Measurements from ENCODE around the gene NUDCD2. TPM values are rescaled to one million over a fixed set of nuclear protein-coding genes. Genes with fewer than 3 reads are reported as not detected.
A peak's percentile ranks its signal among the peaks of the same experiment; 100 is the strongest.

The NUDCD2 gene
- polyA plus RNA-seq, 3 donors from 2014 or later: 40.5 to 56.3 (median 43.5) TPM

- peaks cover under 1% of the 10 kb centered on the region in 2 donors for H3K4me1 Mint-ChIP-seq
- no peaks in the 10 kb centered on the region for H3K36me3 Mint-ChIP-seq
- H3K27ac Mint-ChIP-seq: no peak overlapping the region
- H3K9me3 Mint-ChIP-seq: no peaks in the 10 kb centered on the region
- H3K4me3 Mint-ChIP-seq: no peak overlapping the region
- no peak for DNase-seq
- peaks cover 0 to 2% (median 0%) of the 10 kb centered on the region in 3 donors for H3K27me3 Mint-ChIP-seq (ENCODE audit: low read depth in 3 of 3)
These were observed 37.4 kb upstream of the NUDCD2 start for GRCh38 chr5:163497315-163497714.

- Mint-ChIP-seq H3K4me3 (no peak overlapping the region), H3K9me3 (no peaks in the 10 kb centered on the region), H3K27ac (no peak overlapping the region), H3K4me1 (no peaks in the 10 kb centered on the region), H3K27me3 (ENCODE audit: low read depth in 3 of 3) (no peaks in the 10 kb centered on the region), H3K36me3 (no peaks in the 10 kb centered on the region)
- no peak for DNase-seq
These were observed 36.4 kb upstream of the NUDCD2 start for GRCh38 chr5:163496286-163496685.

- Mint-ChIP-seq H3K4me1 (no peaks in the 10 kb centered on the region), H3K4me3 (no peak overlapping the region), H3K9me3 (no peaks in the 10 kb centered on the region), H3K36me3 (no peaks in the 10 kb centered on the region), H3K27ac (no peak overlapping the region), H3K27me3 (ENCODE audit: low read depth in 3 of 3) (no peaks in the 10 kb centered on the region)
- no peak for DNase-seq
These were observed 29.8 kb upstream of the NUDCD2 start for GRCh38 chr5:163489745-163490075.

GRCh38 chr5:163489055-163489744 is 29.3 kb upstream of the NUDCD2 start:
- Mint-ChIP-seq H3K9me3 (no peaks in the 10 kb centered on the region), H3K27me3 (ENCODE audit: low read depth in 3 of 3) (no peaks in the 10 kb centered on the region), H3K27ac (no peak overlapping the region), H3K36me3 (no peaks in the 10 kb centered on the region), H3K4me3 (no peak overlapping the region), H3K4me1 (no peaks in the 10 kb centered on the region)
- DNase-seq: peak; percentile 24 to 30 (median 25)

GRCh38 chr5:163478982-163479271 is 19.0 kb upstream of the NUDCD2 start:
- no peak overlapping the region for H3K27ac Mint-ChIP-seq
- DNase-seq: no peak
- H3K36me3 Mint-ChIP-seq: no peaks in the 10 kb centered on the region
- H3K27me3 Mint-ChIP-seq (ENCODE audit: low read depth in 3 of 3): peaks cover 0 to 2% (median 0%) of the 10 kb centered on the region in 3 donors
- no peaks in the 10 kb centered on the region for H3K9me3 Mint-ChIP-seq
- H3K4me3 Mint-ChIP-seq: no peak overlapping the region
- no peaks in the 10 kb centered on the region for H3K4me1 Mint-ChIP-seq

- Mint-ChIP-seq H3K4me3 (no peak overlapping the region), H3K9me3 (no peaks in the 10 kb centered on the region), H3K27ac (peak overlapping the region in 1 of 6 donors; percentile 6), H3K4me1 (no peaks in the 10 kb centered on the region), H3K36me3 (no peaks in the 10 kb centered on the region), H3K27me3 (ENCODE audit: low read depth in 3 of 3) (peaks cover 0 to 2% (median 0%) of the 10 kb centered on the region in 3 donors)
- no peak for DNase-seq
These were observed 18.5 kb upstream of the NUDCD2 start for GRCh38 chr5:163478126-163478981.

- peaks cover 0 to 2% (median 0%) of the 10 kb centered on the region in 3 donors for H3K27me3 Mint-ChIP-seq (ENCODE audit: low read depth in 3 of 3)
- H3K36me3 Mint-ChIP-seq: no peaks in the 10 kb centered on the region
- no peaks in the 10 kb centered on the region for H3K9me3 Mint-ChIP-seq
- H3K4me3 Mint-ChIP-seq: no peak overlapping the region
- no peak overlapping the region for H3K27ac Mint-ChIP-seq
- no peaks in the 10 kb centered on the region for H3K4me1 Mint-ChIP-seq
- no peak for DNase-seq
These were observed 15.5 kb upstream of the NUDCD2 start for GRCh38 chr5:163475411-163475810.

- H3K4me1 Mint-ChIP-seq: no peaks in the 10 kb centered on the region
- no peak overlapping the region for H3K27ac Mint-ChIP-seq
- no peaks in the 10 kb centered on the region for H3K9me3 Mint-ChIP-seq
- peaks cover 0 to 2% (median 0%) of the 10 kb centered on the region in 3 donors for H3K27me3 Mint-ChIP-seq (ENCODE audit: low read depth in 3 of 3)
- peak; percentile 19 to 36 (median 25) for DNase-seq
- no peak overlapping the region for H3K4me3 Mint-ChIP-seq
- H3K36me3 Mint-ChIP-seq: no peaks in the 10 kb centered on the region
These were observed 13.8 kb upstream of the NUDCD2 start for GRCh38 chr5:163473635-163474243.

GRCh38 chr5:163467682-163468081 is 7.8 kb upstream of the NUDCD2 start:
- Mint-ChIP-seq H3K27ac (no peak overlapping the region), H3K9me3 (no peaks in the 10 kb centered on the region), H3K4me3 (no peak overlapping the region), H3K36me3 (no peaks in the 10 kb centered on the region), H3K4me1 (no peaks in the 10 kb centered on the region), H3K27me3 (ENCODE audit: low read depth in 3 of 3) (no peaks in the 10 kb centered on the region)
- no peak for DNase-seq

GRCh38 chr5:163463063-163463435 is 3.1 kb upstream of the NUDCD2 start:
- H3K36me3 Mint-ChIP-seq: no peaks in the 10 kb centered on the region
- peaks cover 34 to 39% of the 10 kb centered on the region in 2 donors for H3K4me1 Mint-ChIP-seq
- H3K4me3 Mint-ChIP-seq: no peak overlapping the region
- no peaks in the 10 kb centered on the region for H3K9me3 Mint-ChIP-seq
- peak overlapping the region in 4 of 6 donors; percentile 0 to 99 (median 56) for H3K27ac Mint-ChIP-seq
- DNase-seq: no peak
- peaks cover 7 to 22% (median 15%) of the 10 kb centered on the region in 3 donors for H3K27me3 Mint-ChIP-seq (ENCODE audit: low read depth in 3 of 3)

- H3K27ac Mint-ChIP-seq: peak within 1 kb of the TSS; percentile 97 to 99 (median 98)
- peaks cover 7 to 24% (median 15%) of the 10 kb centered on the region in 3 donors for H3K27me3 Mint-ChIP-seq (ENCODE audit: low read depth in 3 of 3)
- peak within 1 kb of the TSS; percentile 95 to 98 (median 96) for H3K4me3 Mint-ChIP-seq
- no peaks in the 10 kb centered on the region for H3K9me3 Mint-ChIP-seq
- peaks cover 35 to 49% of the 10 kb centered on the region in 2 donors for H3K4me1 Mint-ChIP-seq
- peaks cover 2 to 3% (median 2%) of the 10 kb centered on the region in 3 donors for H3K36me3 Mint-ChIP-seq
- no peak for DNase-seq
These were observed 765 bp upstream of the NUDCD2 start, which contains the start of gene HMMR for GRCh38 chr5:163460562-163461171. HMMR (plus strand) TSS chr5:163460632; CDS start chr5:163460693, 61 bp downstream.

GRCh38 chr5:163459462-163459818 is 462 bp downstream of the NUDCD2 start:
- DNase-seq: no peak
- Mint-ChIP-seq H3K9me3 (no peaks in the 10 kb centered on the region), H3K27me3 (ENCODE audit: low read depth in 3 of 3) (peaks cover 7 to 24% (median 15%) of the 10 kb centered on the region in 3 donors), H3K4me3 (peak overlapping the region; percentile 95 to 98 (median 96)), H3K4me1 (peaks cover 35 to 57% of the 10 kb centered on the region in 2 donors), H3K36me3 (peaks cover 8 to 13% (median 11%) of the 10 kb centered on the region in 3 donors), H3K27ac (peak overlapping the region; percentile 97 to 99 (median 98))

- Mint-ChIP-seq H3K36me3 (peaks cover 8 to 13% (median 11%) of the 10 kb centered on the region in 3 donors), H3K27ac (peak overlapping the region; percentile 97 to 99 (median 98)), H3K4me3 (peak overlapping the region; percentile 95 to 98 (median 96)), H3K4me1 (peaks cover 35 to 57% of the 10 kb centered on the region in 2 donors), H3K27me3 (ENCODE audit: low read depth in 3 of 3) (peaks cover 7 to 24% (median 15%) of the 10 kb centered on the region in 3 donors), H3K9me3 (no peaks in the 10 kb centered on the region)
- no peak for DNase-seq
These were observed 1.0 kb downstream of the NUDCD2 start for GRCh38 chr5:163458778-163459385.
